NCI-H2081 treated with DMSO at 0.1 percent for 48 hours (cell line): Measurements from ENCODE around the gene CDC42BPA.
"Not testable (repeated sequence)": the region's sequence is repeated elsewhere in the genome, so short reads cannot be mapped to it uniquely, and the experiment has no call there.

ENCODE experiments used
- DNase-seq: peaks from one replicate; lab custom pipeline; 2025; lab: John Stamatoyannopoulos, UW

Gene CDC42BPA

GRCh38 chr1:227305894-227306626 lies 12.2 kb downstream of the CDC42BPA start:
- DNase-seq: no peak

GRCh38 chr1:227304665-227305064 lies 13.6 kb downstream of the CDC42BPA start:
- no peak for DNase-seq

- no peak for DNase-seq
Measured at GRCh38 chr1:227303662-227304061, 14.6 kb downstream of the CDC42BPA start.

- no peak for DNase-seq
Measured at GRCh38 chr1:227300682-227301081, 17.6 kb downstream of the CDC42BPA start.

GRCh38 chr1:227299688-227300087 lies 18.6 kb downstream of the CDC42BPA start:
- DNase-seq: no peak

- no peak for DNase-seq
Measured at GRCh38 chr1:227299241-227299627, 19.1 kb downstream of the CDC42BPA start.

GRCh38 chr1:227298512-227299240 lies 19.6 kb downstream of the CDC42BPA start:
- no peak for DNase-seq

- no peak for DNase-seq
Measured at GRCh38 chr1:227297073-227297793, 21.1 kb downstream of the CDC42BPA start.

- DNase-seq: no peak
Measured at GRCh38 chr1:227295609-227296008, 22.7 kb downstream of the CDC42BPA start.

GRCh38 chr1:227285745-227286144 lies 32.5 kb downstream of the CDC42BPA start:
- DNase-seq: no peak

- no peak for DNase-seq
Measured at GRCh38 chr1:227281371-227281770, 36.9 kb downstream of the CDC42BPA start.

GRCh38 chr1:227280836-227281235 lies 37.5 kb downstream of the CDC42BPA start:
- no peak for DNase-seq

GRCh38 chr1:227276156-227276693 lies 42.1 kb downstream of the CDC42BPA start:
- DNase-seq: not testable (repeated sequence)

- DNase-seq: no peak
Measured at GRCh38 chr1:227273557-227273956, 44.7 kb downstream of the CDC42BPA start.

GRCh38 chr1:227272428-227272827 lies 45.9 kb downstream of the CDC42BPA start:
- DNase-seq: no peak

- DNase-seq: no peak
Measured at GRCh38 chr1:227270554-227270953, 47.7 kb downstream of the CDC42BPA start.

- no peak for DNase-seq
Measured at GRCh38 chr1:227268943-227269342, 49.3 kb downstream of the CDC42BPA start.

- DNase-seq: no peak
Measured at GRCh38 chr1:227265891-227266290, 52.4 kb downstream of the CDC42BPA start.

GRCh38 chr1:227263869-227264268 lies 54.4 kb downstream of the CDC42BPA start:
- no peak for DNase-seq

GRCh38 chr1:227261501-227261900 lies 56.8 kb downstream of the CDC42BPA start:
- DNase-seq: no peak

GRCh38 chr1:227260433-227260832 lies 57.9 kb downstream of the CDC42BPA start:
- DNase-seq: no peak

- no peak for DNase-seq
Measured at GRCh38 chr1:227257964-227258363, 60.3 kb downstream of the CDC42BPA start.
